ENCODE measurements around the gene BRIP1.

- no peak for TF ChIP-seq REST (IDR thresholded peaks at IDR 0.05; ENCODE audit: low read depth)
- no peak for TF ChIP-seq NFIC (IDR thresholded peaks at IDR 0.05)
- no peak for TF ChIP-seq MAX (IDR thresholded peaks at IDR 0.05)
- no peak for TF ChIP-seq CEBPB (IDR thresholded peaks at IDR 0.05)
- no peak for TF ChIP-seq EP300 (IDR thresholded peaks at IDR 0.05; ENCODE audit: borderline replicate concordance)
- no peak for TF ChIP-seq TAF1 (IDR thresholded peaks at IDR 0.05; ENCODE audit: low read depth)
- no peak for TF ChIP-seq CREB1 (IDR thresholded peaks at IDR 0.05; ENCODE audit: low read depth)
- no peak for TF ChIP-seq TCF12 (IDR thresholded peaks at IDR 0.05; ENCODE audit: low read depth)
- no peak for TF ChIP-seq USF1 (IDR thresholded peaks at IDR 0.05)
- no peak for TF ChIP-seq EGR1 (IDR thresholded peaks at IDR 0.05)
Measured at GRCh38 chr17:61831099-61831498, 32.2 kb downstream of the BRIP1 start.
